ENCODE data around the gene COX20.

The COX20 gene

GRCh38 chr1:244854166-244854565, 18.7 kb downstream of the COX20 start:
- no peak for DNase-seq

GRCh38 chr1:244854865-244855578, 19.6 kb downstream of the COX20 start:
- no peak for DNase-seq

GRCh38 chr1:244857761-244858160, 22.3 kb downstream of the COX20 start:
- no peak for DNase-seq

- no peak for DNase-seq
These were observed 22.9 kb downstream of the COX20 start for GRCh38 chr1:244858357-244858756.

GRCh38 chr1:244860078-244860477, 24.6 kb downstream of the COX20 start:
- no peak for DNase-seq

GRCh38 chr1:244860914-244861610, 25.6 kb downstream of the COX20 start:
- no peak for DNase-seq

GRCh38 chr1:244861683-244862082, 26.2 kb downstream of the COX20 start:
- no peak for DNase-seq

GRCh38 chr1:244862354-244862698, 26.9 kb downstream of the COX20 start:
- no peak for DNase-seq

GRCh38 chr1:244862699-244863490, 27.4 kb downstream of the COX20 start:
- peak; percentile 97 to 99 for DNase-seq

GRCh38 chr1:244863491-244864252, 28.2 kb downstream of the COX20 start:
- peak; percentile 41 to 42 for DNase-seq

- peak; percentile 95 to 97 for DNase-seq
These were observed 29.0 kb downstream of the COX20 start, which contains the start of gene HNRNPU for GRCh38 chr1:244864253-244865027. Gene HNRNPU, minus strand, starts transcription at chr1:244864543. Its CDS starts 236 bp downstream, at chr1:244864307.

- peak; percentile 9 to 17 for DNase-seq
These were observed 29.5 kb downstream of the COX20 start for GRCh38 chr1:244865028-244865371.

- no peak for DNase-seq
These were observed 30.4 kb downstream of the COX20 start for GRCh38 chr1:244865820-244866219.

GRCh38 chr1:244866355-244866754, 30.9 kb downstream of the COX20 start:
- DNase-seq: no peak

- DNase-seq: no peak
These were observed 33.3 kb downstream of the COX20 start for GRCh38 chr1:244868484-244869363.

GRCh38 chr1:244869364-244869827, 33.9 kb downstream of the COX20 start:
- DNase-seq: no peak

GRCh38 chr1:244869950-244870349, 34.5 kb downstream of the COX20 start:
- DNase-seq: no peak

- no peak for DNase-seq
These were observed 39.6 kb downstream of the COX20 start for GRCh38 chr1:244874974-244875579.

- no peak for DNase-seq
These were observed 40.9 kb downstream of the COX20 start for GRCh38 chr1:244876228-244876910.

GRCh38 chr1:244878681-244879080, 43.2 kb downstream of the COX20 start:
- DNase-seq: no peak
